ENCODE results near the gene ENGASE.
"Not testable (repeated sequence)": the region's sequence is repeated elsewhere in the genome, so short reads cannot be mapped to it uniquely, and the experiment has no call there.

ENGASE gene

DNA sequence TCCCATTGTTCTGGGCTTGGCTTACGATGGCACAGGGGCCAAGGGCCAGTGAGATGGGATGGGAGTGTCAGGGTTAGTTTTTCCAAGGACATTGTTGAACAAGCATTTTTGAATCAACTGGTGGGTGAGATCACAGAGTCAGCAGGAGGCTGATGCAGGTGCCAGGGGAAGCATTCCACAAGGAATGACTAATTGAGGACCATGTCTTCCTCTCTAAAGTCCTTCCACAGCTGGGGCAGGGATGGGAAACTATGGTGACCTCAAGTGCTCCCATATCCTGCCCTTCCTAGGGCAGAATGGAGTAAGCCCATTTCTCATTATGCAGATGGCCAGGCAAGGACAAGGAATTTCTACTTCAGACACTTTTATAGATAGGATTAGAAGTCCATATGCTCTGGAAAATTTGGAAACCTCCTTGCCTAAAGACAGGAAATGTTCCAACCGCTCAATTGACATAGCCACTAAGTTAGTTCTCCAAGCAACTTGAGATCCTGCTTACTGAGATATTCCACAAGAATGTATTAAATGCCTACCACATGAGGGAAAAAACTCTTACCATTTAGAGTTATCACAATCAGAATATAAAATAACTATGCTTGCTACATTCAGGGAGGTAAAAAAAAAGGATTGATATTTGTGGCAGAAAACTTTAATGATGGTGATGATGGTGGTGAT is 21.2 kb upstream of the ENGASE start:
- DNase-seq (ENCODE audit: low read depth in 2 of 2) = no peak

DNA sequence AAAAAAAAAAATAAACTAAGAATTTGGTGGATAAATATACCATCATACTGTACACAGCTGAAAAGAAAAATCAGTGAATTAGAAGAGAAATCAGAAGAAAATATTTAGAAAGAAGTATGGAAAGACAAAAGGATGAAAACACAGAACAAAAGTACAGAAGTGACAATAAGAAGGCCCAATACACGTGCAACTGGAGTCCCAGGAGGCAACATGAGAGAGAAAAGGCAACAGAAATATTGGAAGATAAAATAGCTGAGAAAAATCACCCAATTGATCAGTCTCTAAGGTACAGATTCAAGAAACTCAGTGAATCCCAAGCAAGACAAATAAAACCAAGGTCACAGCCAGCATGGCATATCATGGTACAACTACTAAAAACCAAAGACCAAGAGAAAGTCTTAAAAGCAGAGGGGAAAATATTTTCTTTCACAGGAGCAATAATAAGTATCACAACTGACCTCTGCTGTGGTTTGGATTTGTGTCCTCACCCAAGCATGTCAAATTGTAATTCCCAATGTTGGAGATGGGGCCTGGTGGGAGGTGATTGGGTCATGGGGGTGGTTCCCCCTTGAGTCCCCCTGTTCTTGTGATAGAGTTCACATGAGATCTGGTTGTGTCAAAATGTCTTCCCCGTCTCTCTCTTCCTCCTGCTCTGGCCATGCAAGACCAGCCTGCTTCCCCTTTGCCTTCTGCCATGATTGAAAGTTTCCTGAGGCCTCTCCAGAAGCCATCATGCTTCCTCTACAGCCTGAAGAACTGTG is 20.2 kb upstream of the ENGASE start:
- DNase-seq (ENCODE audit: low read depth in 2 of 2) = no peak

GRCh38 chr17:79055197-79055596 is 19.4 kb upstream of the ENGASE start:
- no peak for DNase-seq (ENCODE audit: low read depth in 2 of 2)

- DNase-seq (ENCODE audit: low read depth in 2 of 2) = no peak
Observed at GRCh38 chr17:79057737-79058385, 16.8 kb upstream of the ENGASE start.

GRCh38 chr17:79062691-79063090 is 11.9 kb upstream of the ENGASE start:
- DNase-seq (ENCODE audit: low read depth in 2 of 2) = no peak

DNA sequence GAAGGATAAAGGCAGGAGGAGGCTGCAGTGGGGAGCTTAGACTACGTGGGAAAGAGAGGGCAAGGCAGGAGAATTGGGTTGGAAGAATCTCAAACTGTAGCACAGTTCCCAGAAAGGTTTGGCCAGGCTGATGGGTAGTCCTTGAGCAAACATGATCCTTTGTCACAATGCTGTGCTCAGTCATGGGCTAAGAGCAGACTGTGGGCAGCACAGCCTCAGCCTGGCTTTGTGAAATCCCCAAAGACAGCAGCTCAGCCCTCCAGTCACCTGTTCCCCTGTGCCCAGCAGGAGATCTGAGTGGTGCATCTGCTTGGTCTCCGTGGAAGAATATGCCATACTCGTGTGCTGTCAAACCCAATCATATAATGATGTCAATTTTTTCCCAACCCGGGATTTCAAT is 10.6 kb upstream of the ENGASE start:
- DNase-seq (ENCODE audit: low read depth in 2 of 2) = no peak

DNA sequence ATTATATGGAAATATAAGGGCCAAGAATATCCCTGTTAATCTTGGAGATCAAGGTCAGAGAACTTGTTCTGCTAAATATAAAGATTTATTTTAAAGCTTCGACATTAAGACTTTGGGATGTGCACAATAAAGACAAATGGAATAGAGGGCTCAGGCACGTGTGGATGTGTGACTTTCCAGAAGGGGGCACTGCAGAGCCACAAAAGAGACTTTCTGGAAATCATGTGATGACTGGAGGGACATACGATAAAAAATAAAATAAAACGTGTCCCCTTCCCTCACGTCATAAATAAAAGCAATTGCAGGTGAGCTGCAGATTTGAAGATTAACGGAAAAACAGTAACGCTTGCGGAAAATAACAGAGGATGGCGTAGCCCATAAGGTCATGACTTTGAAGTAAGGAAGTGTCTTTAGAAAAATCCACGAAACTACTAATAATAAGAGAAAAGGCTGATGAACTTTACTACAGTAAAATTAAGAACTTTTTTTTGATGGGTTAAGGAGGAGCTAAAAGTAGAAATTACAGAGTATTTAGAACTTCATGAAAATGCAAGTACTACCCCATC is 9.4 kb upstream of the ENGASE start:
- peak; percentile 18 to 31 for DNase-seq (ENCODE audit: low read depth in 2 of 2)

- DNase-seq (ENCODE audit: low read depth in 2 of 2) = no peak
Observed at GRCh38 chr17:79066963-79067362, 7.7 kb upstream of the ENGASE start.

DNA sequence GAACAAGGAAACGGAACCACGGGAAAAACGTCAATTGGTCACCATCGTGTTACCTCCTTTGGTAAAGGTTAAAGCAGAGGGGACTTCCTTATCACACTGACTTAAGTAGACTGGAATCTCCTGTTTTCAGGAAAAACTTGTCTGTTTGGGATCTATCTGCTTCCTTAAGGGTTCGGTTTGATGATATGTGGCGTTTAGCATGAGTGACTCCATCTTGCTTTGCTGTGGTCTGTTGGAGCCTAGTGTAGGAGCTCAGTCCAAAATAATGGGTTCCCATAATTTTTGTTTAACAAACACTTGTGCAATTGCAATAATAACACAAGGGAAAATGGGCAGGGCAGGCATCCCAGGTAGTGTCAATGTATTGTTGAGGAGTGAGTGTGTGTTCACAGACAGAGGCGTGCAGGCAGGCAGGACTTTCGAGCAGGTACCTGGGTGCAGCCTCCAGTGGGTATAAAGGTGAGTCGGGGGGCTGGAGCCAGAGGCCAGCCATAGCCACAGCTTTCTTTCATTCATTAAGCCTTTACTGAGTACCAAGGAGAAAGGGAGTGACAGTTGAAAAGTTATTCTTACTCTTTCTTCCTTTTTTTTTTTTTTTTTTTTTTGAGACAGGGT is 4.3 kb upstream of the ENGASE start:
- no peak for DNase-seq (ENCODE audit: low read depth in 2 of 2)

DNA sequence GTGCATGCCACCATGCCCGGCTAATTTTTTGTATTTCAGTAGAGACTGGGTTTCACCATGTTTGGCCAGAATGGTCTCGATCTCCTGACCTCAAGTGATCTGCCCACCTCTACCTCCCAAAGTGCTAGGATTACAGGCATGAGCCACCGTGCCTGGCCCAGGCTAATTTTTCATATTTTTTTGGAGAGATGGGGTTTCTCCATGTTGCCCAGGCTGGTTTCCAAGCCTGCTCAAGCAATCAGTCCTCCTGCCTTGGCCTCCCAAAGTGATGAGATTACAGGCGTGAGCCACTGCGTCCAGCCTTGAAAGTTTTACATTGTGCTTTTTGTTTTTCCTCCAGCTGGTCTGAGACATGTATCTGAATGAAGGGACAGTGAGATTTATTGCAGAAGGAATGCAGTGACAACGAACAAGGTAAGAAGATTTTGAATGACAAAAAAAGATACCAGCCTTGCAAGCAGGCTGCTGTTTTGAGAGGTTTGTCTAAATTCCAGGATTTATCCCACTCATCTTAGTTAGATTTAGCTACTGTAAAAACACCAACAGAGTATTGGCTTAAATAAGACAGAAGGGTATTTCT is 3.4 kb upstream of the ENGASE start:
- DNase-seq (ENCODE audit: low read depth in 2 of 2) = no peak

- no peak for DNase-seq (ENCODE audit: low read depth in 2 of 2)
Observed at GRCh38 chr17:79072544-79072943, 2.1 kb upstream of the ENGASE start.

DNA sequence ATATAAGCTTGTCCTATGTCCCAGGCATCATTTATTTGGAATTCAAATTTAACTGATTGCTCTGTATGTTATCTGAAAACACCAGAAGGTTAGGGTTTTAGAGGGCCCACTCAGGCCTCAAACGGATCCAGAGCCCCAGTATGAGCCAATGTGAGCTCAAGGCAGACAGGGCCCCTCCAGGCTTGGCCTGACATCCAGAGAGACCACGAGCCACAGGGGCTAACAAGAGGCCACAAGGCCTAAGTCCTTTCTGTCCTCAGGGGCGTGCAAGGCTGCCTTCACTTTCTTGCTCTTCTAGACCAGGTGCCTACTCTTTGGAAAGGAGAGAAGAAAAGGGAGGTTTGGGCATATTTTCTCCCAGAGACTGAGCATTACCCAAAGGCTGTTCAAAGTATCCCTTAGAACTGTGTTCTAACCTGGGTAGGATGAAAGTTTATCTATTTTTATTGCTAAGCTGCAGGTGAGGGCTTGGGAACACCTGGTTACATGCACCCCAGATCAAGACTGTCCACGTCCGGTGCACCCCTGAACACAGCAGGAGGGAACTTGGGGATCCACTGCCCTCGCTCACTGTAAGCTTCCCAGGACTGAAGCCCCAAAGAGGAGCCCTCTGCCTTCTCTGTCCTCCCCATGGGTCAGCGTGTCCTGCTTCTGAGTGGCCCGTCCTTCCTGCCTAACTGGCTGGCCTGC is 1.5 kb upstream of the ENGASE start:
- no peak for DNase-seq (ENCODE audit: low read depth in 2 of 2)

- DNase-seq (ENCODE audit: low read depth in 2 of 2) = no peak
Observed at GRCh38 chr17:79073706-79074088, 927 bp upstream of the ENGASE start.

DNA sequence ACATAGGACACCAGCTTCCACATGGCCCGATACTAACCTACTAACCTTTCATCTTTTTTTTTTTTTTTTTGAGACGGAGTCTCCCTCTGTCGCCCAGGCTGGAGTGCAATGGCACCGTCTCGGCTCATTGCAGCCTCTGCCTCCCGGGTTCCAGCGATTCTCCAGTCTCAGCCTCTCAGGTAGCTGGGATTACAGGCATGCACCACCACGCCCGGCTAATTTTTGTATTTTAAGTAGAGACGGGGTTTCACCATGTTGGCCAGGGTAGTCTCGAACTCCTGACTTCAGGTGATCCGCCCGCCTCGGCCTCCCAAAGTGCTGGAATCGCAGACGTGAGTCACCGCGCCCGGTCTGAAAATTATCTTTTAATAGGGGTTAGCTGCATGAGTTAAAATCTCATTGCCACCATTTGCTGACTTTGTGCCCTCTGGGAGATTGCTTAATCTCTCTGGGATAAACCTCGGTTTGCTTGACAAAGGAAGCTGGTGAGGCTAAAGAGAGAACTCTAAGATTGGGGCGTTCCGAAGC is 439 bp upstream of the ENGASE start:
- DNase-seq (ENCODE audit: low read depth in 2 of 2) = not testable (repeated sequence)

DNA sequence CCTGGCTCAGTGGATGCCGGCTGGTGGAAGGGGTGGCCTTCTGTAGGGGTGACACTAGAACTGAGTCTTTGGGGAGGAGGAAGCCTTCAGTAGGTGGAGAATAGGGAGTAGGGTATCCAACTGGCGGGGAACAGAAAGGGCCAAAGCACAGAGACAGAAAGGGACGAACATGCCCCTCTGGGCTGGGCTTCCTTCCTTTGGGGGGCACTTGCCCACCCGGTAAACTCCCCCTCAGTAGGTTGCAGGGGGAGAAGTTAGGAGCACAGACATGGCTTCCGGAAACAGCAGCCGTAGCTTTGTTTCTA is 774 bp downstream of the ENGASE start:
- no peak for DNase-seq (ENCODE audit: low read depth in 2 of 2)

GRCh38 chr17:79075861-79076406 is 1.3 kb downstream of the ENGASE start:
- DNase-seq (ENCODE audit: low read depth in 2 of 2) = no peak

DNA sequence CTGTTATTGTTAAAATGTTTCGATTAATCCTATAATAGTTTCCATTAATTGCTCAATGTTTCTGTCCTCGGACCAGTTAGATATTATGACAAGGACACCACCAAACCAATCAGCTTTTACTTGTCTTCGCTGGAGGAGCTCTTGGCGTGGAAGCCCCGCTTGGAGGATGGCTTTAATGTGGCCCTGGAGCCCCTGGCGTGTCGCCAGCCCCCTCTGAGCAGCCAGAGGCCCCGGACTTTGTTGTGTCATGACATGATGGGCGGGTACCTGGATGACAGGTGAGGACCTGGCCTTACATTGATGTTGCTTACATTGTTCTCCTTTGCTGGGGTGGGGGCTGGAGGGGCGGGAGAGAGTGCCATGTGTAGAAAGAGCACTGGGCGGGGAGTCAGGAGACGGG is 3.0 kb downstream of the ENGASE start:
- no peak for DNase-seq (ENCODE audit: low read depth in 2 of 2)

- DNase-seq (ENCODE audit: low read depth in 2 of 2) = no peak
Observed at GRCh38 chr17:79078476-79079190, 4.0 kb downstream of the ENGASE start.

DNA sequence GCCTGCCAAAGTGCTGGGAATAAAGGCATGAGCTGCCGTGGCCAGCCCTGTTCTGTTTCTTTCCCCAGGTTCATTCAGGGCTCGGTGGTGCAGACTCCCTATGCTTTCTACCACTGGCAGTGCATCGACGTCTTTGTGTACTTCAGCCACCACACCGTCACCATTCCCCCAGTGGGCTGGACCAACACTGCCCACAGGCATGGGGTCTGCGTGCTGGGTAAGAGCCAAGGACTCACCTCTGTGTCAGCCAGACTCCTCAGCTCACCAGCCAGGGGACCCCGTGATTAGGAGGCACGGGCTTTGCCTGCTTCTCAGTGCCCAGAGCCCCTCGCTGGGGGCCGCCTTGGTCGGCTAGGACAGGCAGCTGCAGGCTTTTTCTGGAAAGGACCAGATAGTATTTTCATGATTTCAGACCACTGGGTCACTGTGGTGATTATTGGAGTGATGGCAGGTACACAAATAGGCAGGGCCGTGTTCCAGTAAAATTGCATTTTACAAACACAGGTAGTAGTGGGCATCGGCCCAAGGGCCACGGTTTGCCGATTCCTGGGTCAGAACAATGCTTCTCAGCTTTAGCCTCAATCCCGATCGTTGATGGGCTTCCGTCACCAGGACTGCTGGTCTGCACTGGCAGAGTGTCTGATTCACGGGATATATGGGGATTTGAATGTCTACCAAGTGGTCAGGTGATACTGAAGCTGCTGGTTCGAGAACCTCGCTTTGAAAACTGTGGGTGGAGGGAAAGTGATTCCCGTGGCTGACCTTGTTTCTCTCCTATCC is 5.0 kb downstream of the ENGASE start:
- DNase-seq (ENCODE audit: low read depth in 2 of 2) = no peak

DNA sequence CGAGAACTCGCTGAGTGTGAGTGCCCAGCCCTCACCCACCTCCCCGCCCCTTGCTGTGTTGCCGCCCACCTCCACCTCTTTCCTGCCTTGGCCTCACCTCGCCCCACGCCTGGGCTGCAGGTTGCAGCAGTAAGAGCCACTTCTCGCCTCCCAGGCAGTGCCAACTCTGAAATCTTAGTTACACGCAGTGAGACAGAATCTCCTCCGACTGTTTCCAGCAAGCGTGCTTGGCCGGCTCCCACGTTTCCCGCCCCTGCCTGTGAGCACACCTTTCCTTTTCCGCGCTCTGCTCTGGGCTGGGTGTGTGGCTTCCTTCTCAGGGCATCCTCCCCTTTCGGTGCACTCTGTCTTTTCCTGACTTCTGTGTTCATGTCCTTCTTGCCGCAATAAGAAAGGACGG is 5.7 kb downstream of the ENGASE start:
- no peak for DNase-seq (ENCODE audit: low read depth in 2 of 2)

All from activated CD8-positive, alpha-beta memory T cell treated with anti-CD3 and anti-CD28 coated beads for 4 hours (primary cell).